ENCODE measurements around the gene MAN2A2. TPM values are rescaled to one million over a fixed set of nuclear protein-coding genes. Genes with fewer than 3 reads are reported as not detected.

MAN2A2 gene
- total and polyA plus RNA-seq, 9 of the 15 experiments (the other 6 are each of a cell fraction or from before 2014, with no cell fraction given): 7.3 to 151 (median 43.4) TPM

DNA sequence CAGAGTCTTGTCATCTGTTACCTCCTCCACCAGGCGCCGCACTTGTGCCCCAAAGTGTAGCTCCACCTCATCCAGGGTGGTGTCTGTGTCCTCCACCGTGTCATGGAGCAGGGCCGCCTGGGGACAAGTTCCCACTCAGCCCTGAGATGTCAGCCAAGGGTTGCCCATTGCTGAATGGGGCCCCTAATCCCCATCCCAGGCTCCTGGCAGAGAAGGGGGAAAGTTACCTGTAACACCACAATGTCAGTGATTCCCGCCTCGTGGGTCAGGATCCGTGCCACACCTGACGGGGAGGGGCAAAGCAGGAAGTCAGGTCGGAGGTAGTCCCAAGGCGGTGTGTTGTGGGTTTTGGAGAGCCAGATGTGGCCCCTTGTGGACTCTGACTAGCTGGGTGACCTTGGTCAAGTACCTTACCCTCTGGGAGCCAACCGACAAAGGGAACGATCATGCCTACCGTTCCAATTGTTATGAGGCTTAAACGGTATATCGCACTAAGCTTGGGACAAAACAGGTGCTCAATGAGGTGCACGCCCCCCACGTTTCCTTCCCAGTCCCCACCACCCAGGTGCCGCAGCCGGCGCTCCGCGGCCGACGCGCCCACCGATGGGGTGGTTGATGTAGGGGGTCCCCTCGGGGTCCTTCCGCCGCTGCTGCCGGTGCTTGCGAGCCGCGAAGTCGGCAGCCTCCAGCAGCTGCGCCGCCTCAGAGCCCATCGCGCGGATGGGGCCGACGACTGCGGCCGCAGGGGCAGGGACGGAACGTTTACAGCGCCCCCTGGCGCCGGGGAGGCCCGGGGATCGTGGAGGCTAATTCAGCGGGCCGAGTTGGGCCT, 28.9 kb downstream of the MAN2A2 start, which contains the start of gene HDDC3 (continued):
- TF ChIP-seq CHD7 (IDR thresholded peaks at IDR 0.05; ENCODE audit: low read depth, low read length) (no peak), ZNF57 (CRISPR knock-in tag; IDR thresholded peaks at IDR 0.05) (no peak), LEF1 (IDR thresholded peaks at IDR 0.05) (no peak), NCOA6 (IDR thresholded peaks at IDR 0.05) (no peak), TBL1XR1 (IDR thresholded peaks at IDR 0.05; ENCODE audit: low read length in 2 of 2) (peak in 1 of 2 experiments; percentile 6; a peak in 1 of 4 replicates), HDGF (IDR thresholded peaks at IDR 0.05) (0 out of 2 replicates have a peak, but pooled peaks have one; percentile 42), NCOR1 (IDR thresholded peaks at IDR 0.05) (no peak), THAP12 (CRISPR knock-in tag; IDR thresholded peaks at IDR 0.05) (peak; percentile 99), SAFB (IDR thresholded peaks at IDR 0.05; ENCODE audit: borderline replicate concordance, low read depth, low read length) (peak; percentile 77)
- TF ChIP-seq, protein P1, sequence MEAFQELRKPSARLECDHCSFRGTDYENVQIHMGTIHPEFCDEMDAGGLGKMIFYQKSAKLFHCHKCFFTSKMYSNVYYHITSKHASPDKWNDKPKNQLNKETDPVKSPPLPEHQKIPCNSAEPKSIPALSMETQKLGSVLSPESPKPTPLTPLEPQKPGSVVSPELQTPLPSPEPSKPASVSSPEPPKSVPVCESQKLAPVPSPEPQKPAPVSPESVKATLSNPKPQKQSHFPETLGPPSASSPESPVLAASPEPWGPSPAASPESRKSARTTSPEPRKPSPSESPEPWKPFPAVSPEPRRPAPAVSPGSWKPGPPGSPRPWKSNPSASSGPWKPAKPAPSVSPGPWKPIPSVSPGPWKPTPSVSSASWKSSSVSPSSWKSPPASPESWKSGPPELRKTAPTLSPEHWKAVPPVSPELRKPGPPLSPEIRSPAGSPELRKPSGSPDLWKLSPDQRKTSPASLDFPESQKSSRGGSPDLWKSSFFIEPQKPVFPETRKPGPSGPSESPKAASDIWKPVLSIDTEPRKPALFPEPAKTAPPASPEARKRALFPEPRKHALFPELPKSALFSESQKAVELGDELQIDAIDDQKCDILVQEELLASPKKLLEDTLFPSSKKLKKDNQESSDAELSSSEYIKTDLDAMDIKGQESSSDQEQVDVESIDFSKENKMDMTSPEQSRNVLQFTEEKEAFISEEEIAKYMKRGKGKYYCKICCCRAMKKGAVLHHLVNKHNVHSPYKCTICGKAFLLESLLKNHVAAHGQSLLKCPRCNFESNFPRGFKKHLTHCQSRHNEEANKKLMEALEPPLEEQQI (IDR thresholded peaks at IDR 0.05): peak; percentile 33; the same call in 1 of the 2 replicates
